Measurements from ENCODE around the gene GPR158.

- TF ChIP-seq EZH2 (IDR thresholded peaks at IDR 0.05; ENCODE audit: borderline replicate concordance, low read depth, low read length, severe bottlenecking), result no peak
- TF ChIP-seq, protein P1, sequence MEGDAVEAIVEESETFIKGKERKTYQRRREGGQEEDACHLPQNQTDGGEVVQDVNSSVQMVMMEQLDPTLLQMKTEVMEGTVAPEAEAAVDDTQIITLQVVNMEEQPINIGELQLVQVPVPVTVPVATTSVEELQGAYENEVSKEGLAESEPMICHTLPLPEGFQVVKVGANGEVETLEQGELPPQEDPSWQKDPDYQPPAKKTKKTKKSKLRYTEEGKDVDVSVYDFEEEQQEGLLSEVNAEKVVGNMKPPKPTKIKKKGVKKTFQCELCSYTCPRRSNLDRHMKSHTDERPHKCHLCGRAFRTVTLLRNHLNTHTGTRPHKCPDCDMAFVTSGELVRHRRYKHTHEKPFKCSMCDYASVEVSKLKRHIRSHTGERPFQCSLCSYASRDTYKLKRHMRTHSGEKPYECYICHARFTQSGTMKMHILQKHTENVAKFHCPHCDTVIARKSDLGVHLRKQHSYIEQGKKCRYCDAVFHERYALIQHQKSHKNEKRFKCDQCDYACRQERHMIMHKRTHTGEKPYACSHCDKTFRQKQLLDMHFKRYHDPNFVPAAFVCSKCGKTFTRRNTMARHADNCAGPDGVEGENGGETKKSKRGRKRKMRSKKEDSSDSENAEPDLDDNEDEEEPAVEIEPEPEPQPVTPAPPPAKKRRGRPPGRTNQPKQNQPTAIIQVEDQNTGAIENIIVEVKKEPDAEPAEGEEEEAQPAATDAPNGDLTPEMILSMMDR (IDR thresholded peaks at IDR 0.05; ENCODE audit: borderline replicate concordance, extremely low read depth, low read length, poor library complexity, severe bottlenecking), result no peak
Measured at GRCh38 chr10:25552283-25552919, 377.6 kb downstream of the GPR158 start.
